Putamen (tissue), 1 donor: ENCODE results near the gene CKAP5.
A peak's percentile ranks its signal among the peaks of the same experiment; 100 is the strongest.
"Not testable (repeated sequence)": the region's sequence is repeated elsewhere in the genome, so short reads cannot be mapped to it uniquely, and the experiment has no call there.

Source experiments
- DNase-seq: peaks from one replicate; pipeline ENCODE4 v3.0.0-alpha.2; 2016; ENCODE audit warnings: low spot score

The CKAP5 gene

DNA sequence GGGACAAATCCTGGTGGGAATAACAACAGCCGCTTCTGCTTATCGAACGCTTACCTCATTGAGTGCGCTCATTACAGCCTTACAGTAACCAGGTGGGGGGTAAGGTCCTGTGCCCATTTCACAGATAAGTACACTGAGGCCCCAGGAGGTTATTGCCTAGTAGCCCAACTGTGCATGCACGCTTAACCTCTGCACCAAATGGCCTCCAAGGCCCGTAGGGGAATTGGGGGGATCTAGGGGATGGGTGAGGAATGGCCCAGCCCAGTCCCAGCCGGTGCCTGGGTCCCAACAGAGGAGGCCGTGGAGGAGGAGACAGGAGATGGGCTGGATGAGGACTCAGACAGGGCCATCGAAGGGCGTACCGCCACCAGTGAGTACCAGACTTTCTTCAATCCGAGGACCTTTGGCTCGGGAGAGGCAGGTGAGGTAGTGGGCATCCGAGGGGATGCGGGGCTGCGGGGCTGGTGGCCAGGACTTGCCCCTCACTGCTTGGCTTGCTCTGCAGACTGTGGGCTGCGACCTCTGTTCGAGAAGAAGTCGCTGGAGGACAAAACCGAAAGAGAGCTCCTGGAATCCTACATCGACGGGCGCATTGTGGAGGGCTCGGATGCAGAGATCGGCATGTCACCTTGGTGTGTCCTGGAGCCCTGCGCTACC lies 119.7 kb downstream of the CKAP5 start:
- DNase-seq: no peak

DNA sequence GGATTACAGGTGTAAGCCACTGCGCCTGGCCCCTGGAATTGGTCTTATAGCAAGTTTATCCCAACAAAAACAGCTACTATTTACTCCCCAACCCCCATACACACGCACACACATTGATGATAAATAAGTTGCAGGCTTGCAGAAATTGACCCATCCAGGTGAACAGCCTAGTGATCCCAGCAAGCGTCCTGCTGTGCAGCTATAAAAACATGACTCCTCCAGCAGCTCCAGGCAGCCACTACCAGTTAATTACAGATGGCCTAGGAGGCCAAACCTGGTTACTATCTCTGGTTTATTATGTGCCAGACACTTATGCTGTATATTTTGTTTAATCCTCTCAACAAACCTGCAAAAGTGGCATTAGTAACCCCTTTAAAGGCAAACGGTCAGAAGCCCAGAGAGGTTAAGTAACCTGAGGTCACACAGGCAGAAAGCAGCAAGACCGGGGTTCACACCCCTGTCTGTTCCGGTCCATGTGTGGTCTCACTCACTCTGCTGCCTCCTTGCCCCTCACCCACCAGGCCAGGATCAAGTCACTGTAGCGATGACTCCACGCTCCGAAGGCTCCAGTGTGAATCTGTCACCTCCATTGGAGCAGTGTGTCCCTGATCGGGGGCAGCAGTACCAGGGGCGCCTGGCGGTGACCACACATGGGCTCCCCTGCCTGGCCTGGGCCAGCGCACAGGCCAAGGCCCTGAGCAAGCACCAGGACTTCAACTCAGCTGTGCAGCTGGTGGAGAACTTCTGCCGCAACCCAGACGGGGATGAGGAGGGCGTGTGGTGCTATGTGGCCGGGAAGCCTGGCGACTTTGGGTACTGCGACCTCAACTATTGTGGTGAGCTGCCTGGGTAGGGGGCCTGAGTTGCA lies 120.5 kb downstream of the CKAP5 start:
- DNase-seq: no peak

DNA sequence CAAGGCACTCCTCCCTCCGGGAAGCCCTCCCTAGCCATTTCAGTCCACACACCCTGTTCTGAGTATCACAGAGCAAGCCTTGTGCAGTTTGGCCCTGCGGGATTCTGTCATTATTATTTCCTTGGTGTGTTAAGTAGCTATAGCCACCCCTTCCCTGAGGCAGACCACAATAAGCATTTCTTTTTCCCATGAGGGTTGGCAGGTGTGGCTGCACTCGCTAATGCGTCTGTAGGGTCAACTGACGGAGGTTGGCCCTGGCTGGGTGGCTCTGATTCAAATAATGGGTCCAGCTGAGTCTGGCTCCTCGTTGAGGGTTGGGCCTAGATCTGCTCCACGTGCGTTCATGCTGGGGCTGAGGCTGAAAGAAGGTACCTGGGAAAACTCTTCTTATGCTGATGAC lies 122.0 kb downstream of the CKAP5 start:
- DNase-seq: no peak

DNA sequence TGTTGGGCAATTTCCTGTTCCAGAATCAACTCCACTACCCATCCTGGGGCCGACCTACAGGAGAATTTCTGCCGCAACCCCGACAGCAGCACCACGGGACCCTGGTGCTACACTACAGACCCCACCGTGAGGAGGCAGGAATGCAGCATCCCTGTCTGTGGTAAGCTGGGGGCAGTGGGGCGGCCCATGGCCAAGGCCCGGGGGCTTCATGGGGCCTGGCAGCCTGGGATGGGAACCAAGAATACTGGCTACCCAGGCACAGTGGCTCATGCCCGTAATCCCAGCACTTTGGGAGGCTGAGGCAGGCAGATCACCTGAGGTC lies 122.8 kb downstream of the CKAP5 start:
- DNase-seq: no peak

DNA sequence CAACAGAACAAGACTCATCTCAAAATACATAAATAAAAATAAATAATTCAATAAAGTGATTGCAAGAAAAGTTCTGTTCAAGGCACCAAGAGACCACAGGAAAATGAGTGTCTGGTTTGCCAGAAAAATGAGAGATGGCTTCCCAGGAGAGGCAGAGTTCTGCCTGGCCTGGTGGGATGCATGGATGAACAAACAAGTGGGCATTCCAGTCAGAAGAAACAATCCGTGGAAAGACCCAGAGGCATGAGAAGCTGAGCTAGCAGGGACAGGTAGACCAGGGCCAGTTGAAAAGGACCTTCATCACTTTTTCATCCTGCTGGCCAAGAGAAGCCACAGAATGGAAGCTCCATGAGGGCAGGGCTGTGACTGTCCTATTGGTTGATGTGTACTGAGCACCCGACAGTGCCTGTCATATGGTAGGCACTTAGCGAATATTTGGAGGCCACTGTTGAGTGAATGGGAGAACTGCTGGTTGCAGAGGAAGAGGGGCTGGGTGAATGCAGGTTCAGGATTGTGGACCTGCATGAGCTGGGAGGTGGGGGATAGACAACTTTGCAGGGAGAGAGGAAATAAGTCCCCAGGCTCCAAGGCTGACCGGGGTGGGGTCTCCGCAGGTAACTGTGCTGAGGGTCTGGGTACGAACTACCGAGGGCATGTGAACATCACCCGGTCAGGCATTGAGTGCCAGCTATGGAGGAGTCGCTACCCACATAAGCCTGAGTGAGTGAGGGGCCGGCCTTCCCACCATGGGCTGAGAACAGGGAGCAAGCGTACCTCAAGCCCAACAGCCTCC lies 123.3 kb downstream of the CKAP5 start:
- no peak for DNase-seq

DNA sequence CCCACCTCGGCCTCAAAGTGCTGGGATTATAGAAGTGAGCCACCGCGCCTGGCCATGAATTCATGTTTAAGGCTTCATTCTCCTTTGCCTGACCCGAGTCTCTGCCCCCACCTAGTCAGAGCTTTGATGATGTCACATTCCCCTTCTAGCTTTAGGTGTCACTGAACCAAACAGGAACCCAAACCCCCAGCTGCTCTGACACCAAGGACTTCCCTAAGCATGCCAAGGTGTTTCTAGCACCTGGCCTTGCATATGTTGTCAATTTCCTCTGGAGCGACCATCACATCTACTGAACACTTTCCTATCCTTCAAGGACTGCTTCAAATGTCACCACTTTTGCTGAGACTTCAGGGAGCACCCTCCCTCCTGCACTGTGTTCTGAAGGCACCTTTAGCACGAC lies 124.8 kb downstream of the CKAP5 start:
- DNase-seq: no peak

DNA sequence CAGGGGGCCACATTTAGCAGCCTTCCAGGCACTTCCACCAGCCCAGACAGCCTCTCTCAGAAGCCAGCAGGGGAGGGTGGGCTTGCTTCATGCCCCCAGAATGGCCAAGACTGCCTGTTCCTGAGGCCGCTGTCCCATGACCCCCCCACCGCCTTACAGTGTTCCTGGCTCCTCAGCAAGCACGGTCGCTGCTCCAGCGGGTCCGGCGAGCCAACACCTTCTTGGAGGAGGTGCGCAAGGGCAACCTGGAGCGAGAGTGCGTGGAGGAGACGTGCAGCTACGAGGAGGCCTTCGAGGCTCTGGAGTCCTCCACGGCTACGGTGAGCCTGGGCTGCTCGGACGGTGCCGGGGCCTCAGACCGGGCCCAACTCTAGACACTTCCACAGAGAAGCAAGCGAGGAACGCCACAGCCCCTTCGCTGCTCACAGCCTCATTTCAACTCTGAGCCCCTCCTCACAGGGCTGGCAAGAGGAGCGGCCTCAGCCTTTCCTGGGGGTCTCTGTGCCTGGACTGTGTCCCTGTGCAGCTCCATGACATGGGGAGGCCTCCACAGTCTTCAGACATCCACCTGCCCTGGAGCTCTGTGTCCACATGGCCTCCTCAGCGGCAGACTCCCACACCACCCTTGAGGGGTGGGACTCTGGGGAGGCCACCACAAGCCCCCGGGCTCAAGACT lies 126.4 kb downstream of the CKAP5 start:
- DNase-seq: no peak

DNA sequence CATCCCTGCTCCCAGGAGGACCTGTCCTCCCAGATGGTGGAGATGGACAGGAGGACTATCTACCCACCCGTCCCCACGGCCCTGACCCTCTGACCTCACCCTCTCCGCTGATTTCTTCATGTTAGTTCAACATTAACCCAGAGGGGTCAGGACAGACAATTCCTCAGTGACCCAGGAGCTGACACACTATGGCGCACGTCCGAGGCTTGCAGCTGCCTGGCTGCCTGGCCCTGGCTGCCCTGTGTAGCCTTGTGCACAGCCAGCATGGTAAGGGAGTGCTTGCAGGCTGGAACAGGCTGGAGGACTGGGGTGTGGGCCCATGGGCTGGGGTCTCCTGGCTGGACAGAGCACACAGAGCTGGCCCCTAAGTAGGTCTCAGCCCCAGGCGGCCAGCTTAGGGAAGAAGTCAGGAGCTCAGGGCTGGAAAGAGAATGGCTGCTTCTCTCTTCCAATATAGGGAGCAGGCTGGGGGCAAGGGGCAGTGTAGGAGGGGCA lies 127.0 kb downstream of the CKAP5 start, which contains the start of gene F2:
Gene F2, plus strand, starts transcription at position 166 of the 495 bp plus-strand sequence. Its CDS starts 23 bp downstream, at position 189.
- no peak for DNase-seq

DNA sequence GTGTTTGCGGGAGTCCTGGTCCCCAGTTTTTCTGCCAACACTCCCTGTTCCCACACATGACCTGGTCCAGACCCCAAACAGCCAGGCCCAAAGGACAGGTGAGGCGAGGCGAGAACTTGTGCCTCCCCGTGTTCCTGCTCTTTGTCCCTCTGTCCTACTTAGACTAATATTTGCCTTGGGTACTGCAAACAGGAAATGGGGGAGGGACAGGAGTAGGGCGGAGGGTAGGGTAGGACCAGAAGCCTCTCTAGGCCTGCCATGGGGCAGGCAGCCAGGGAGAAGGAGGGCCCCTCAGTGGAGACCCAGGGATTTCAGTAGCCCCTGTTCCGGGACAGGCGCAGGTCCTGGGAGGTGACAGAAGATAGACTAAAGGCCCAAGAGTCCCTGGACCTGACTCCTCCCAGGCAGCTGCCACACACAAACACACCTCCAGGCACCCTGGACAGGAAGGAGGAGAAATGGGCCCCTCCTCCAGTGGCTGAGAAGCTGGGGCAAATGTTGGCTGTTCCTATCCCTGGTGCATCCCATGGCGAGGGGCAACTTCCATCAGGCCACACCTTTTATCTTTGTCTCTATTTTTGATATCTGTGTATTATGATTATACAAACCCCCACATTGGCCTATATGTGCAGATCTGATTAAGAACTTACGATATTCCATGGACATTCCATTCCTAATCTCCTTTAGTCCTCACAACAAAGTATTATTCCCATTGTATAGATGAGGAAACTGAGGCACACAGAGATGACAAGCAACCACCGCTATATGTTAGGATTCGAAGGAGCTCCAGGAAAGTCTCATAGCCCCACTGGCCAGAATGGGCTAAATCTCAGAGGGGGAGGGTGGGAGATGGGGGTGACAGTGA lies 127.7 kb downstream of the CKAP5 start:
- DNase-seq: no peak

DNA sequence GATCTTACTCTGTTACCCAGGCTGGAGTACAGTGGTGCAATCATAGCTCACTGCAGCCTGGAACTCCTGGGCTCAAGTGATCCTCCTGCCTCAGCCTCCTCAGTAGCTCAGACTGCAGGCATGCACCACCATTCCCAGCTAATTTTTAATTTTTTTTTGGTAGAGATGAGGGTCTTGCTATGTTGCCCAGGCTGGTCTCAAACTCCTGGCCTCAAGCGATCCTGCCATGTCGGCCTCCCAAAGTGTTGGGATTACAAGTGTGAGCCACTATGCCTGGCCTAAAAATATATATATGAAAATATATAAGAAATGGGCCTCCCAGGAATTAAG lies 128.3 kb downstream of the CKAP5 start:
- not testable (repeated sequence) for DNase-seq

DNA sequence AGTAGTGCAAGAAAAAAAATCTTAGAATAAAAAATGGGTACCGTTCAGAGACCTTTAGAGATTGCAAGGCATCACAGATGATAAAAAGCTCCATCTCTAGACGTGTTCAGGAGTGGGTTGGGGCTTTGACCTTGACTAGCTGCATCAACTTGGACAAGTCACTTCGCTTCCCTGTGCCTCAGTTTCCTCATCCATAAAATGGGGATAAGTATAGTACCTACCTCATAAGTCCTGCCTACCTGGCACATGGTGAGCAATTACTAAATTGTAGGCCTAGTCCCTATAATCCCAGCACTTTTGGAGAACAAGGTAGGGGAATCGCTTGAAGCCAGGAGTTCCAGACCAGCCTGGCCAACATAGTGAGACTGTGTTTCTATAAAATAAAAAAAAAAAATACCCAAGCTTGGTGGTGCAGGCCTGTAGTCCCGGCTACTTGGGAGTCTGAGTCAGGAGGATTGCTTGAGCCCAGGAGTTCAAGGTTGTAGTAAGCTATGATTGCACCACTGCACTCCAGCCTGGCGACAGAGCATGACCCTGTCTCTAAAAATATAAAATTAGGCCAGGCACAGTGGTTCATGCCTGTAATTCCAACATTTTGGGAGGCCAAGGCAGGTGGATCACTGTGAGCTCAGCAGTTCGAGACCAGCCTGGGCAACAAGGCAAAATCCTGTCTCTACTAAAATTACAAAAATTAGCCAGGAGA lies 133.1 kb downstream of the CKAP5 start:
- DNase-seq: no peak

DNA sequence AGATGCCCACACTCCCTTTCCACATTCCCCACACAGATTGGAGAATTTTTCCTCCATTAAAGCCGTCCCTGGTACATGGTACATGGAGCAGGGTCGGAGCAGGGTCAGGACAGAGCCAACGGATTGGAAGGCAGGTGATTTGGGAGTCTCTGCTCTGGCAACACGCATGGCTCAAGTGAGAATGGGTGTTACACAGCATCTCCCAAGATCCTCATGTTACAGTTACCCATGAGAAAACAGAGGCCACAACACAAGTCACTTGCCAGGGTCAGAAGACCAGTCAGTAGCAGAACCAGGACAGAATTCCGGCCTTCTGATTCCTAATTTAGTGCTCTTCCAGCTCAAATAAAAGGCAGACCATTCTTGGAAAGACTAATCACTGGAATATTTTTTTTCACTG lies 134.8 kb downstream of the CKAP5 start:
- no peak for DNase-seq

DNA sequence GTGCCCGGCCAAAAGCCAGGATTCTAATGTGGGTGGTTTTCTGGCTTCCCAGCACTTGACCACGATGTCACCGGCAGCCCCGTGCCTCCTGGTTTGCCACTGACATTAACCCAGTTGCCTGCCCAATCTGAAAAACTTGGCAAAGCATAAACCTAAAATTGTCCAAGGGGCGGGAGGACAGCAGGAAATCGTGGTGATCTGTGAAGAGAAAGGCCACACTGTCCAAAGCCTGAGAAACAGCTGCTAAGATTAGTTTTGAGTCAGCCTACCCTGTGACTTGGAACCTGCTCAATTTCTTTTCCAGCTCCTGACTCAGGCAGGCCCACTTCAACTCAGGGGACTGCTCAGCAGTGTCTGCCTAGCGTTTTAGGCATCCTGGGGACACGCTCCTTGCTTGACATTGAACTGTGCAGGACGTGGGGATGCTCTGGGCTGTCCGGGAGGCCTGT lies 135.2 kb downstream of the CKAP5 start:
- no peak for DNase-seq

DNA sequence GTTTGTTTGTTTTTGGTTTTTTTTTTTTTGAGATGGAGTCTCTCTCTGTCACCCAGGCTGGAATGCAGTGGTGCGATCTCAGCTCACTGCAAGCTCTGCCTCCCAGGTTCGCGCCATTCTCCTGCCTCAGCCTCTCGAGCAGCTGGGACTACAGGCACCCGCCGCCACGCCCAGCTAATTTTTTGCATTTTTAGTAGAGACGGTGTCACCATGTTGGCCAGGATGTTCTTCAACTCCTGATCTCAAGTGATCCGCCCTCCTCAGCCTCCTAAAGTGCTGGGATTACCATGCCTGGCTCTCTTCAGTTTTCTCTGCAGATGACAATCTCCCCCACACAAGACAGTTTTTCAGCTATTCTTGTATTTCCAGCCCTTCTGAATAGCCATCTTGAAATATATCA lies 136.7 kb downstream of the CKAP5 start:
- not testable (repeated sequence) for DNase-seq

DNA sequence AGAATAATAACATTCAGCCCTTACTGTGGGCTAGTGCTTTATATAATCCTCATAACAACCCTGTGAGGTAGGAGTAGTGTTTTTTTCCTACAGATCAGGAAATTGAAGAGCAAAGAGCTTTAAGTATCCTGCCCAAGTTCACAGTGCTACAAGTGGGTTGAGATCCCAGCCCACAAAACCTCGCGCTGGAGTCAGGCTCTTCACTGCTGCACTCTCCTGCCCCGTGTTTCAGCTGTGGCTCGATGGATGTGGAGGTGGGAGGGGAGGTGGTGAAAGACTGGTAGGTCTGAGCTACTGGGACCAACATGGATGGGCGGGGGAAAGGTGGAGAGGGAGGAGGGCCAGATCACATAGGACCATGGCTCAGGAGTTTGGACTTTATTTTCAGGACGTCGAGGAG lies 139.2 kb downstream of the CKAP5 start:
- no peak for DNase-seq

DNA sequence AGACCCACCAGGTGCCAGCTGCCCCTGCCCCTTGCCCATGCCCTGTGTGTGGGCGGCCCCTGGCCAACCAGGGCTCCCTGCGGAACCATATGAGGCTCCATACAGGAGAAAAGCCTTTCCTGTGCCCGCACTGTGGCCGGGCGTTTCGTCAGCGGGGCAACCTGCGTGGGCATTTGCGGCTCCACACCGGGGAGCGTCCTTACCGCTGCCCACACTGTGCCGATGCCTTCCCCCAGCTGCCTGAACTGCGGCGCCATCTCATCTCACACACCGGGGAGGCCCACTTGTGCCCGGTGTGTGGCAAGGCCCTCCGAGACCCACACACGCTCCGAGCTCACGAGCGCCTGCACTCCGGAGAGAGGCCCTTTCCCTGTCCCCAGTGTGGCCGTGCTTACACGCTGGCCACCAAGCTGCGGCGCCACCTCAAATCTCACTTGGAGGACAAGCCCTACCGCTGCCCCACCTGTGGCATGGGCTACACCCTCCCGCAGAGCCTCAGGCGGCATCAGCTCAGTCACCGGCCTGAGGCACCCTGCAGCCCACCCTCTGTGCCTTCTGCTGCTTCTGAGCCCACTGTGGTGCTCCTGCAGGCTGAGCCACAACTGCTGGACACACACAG lies 140.9 kb downstream of the CKAP5 start:
- no peak for DNase-seq

DNA sequence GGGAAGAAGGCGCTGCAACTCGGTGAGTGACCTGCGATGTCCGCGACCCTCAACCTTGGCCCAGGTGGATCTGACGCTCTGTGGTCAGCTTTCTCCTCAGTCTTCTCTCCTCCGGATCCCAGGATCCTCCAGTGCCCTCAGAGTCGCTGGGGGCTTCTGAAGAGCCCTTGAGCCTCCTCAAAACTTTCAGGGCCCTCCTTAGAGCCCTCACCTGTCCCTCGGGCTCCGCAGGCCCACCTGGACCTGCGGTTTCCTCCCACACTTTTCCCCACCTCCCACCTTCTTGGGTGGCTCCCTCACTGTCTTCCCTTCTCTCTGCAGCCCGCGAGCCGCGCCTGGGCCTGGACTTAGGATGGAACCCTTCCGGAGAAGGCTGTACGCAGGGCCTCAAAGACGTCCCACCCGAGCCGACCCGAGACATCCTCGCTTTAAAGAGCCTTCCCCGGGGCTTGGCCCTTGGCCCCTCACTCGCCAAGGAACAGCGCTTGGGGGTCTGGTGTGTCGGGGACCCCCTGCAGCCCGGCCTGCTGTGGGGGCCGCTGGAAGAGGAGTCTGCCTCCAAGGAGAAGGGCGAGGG lies 144.9 kb downstream of the CKAP5 start:
- DNase-seq: no peak

DNA sequence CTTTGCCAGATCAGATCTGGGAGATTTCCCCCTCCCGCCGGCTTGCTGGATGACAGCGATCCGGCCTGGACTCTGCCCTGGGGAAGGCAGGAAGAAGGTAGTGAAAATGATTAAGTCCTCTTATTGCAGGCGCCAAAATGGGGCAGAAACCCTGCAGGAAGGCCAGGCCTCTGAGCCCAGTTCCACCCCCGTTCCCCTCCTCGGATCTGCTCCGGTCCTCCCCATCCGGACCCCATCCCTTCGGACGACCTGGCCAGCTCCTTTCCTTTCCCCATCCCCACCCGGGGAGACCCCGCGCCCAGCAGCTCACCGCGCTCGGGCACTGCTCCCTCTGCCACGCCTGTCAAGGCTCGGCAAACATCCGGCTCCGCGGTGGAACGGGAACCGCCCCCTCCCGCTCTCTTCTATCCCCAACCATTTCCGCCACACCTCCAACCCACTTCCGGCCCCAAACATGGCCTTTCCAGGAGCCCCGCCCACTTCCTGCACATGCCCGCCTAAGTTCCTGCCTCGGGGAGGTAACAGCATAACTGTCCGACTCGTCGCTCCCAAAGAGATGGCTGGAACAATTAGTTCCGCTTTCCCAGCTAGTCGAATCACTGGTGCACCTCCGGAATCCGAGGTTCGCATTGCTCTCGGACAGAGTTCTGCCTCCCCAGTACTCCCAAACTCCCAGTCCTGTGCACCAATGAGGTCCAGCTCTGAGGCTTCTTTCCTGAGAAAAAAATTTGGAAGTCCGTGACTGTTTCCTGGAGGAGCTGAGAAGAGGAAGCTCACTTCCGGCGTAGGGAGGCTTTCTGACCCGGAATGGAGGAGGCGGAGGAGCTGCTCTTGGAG lies 145.6 kb downstream of the CKAP5 start, which contains the start of the genes ARHGAP1 and ZNF408:
Gene ARHGAP1, minus strand, starts transcription at position 379 of the 837 bp plus-strand sequence. CDS start 4,512 bp downstream, outside the sequence.
Gene ZNF408, plus strand, starts transcription at position 791 of the 837 bp plus-strand sequence. Its CDS starts 17 bp downstream, at position 808.
- peak; percentile 99 for DNase-seq
